Parathyroid adenoma (tissue), 2 donors: ENCODE measurements around the gene RBP4.

Experiments
- H2AFZ ChIP-seq: fragments of 300-600 bp; sonication (generic); one replicate; pipeline ENCODE4 v1.7.0; 2017; ENCODE audit warnings: antibody characterized with exemption, mild to moderate bottlenecking
- H3K27ac ChIP-seq: fragments of 300-600 bp; sonication (generic); one replicate; pipeline ENCODE4 v1.7.0; 2017
- H3K27me3 ChIP-seq: fragments of 300-600 bp; sonication (generic); one replicate; pipeline ENCODE4 v1.7.0; 2017; ENCODE audit warnings: low read length; ENCODE audit not compliant: control insufficient read depth, insufficient read depth
- H3K36me3 ChIP-seq: fragments of 300-600 bp; sonication (generic); one replicate; pipeline ENCODE4 v1.7.0; 2017; ENCODE audit warnings: low read length; ENCODE audit not compliant: control insufficient read depth, insufficient read depth
- H3K4me1 ChIP-seq: fragments of 300-600 bp; sonication (generic); one replicate; pipeline ENCODE4 v1.7.0; 2017; ENCODE audit warnings: control low read depth
- H3K4me2 ChIP-seq: fragments of 300-600 bp; sonication (generic); one replicate; pipeline ENCODE4 v1.7.0; 2017; ENCODE audit warnings: low read length
- H3K4me3 ChIP-seq: fragments of 300-600 bp; sonication (generic); one replicate; pipeline ENCODE4 v1.7.0; 2017; ENCODE audit warnings: low read depth, low read length
- H3K79me2 ChIP-seq: fragments of 300-600 bp; sonication (generic); one replicate; pipeline ENCODE4 v1.7.0; 2017; ENCODE audit warnings: control low read depth
- H3K9ac ChIP-seq: fragments of 300-600 bp; sonication (generic); one replicate; pipeline ENCODE4 v1.7.0; 2017; ENCODE audit warnings: mild to moderate bottlenecking
- H3K9me3 ChIP-seq: fragments of 300-600 bp; sonication (generic); one replicate; pipeline ENCODE4 v1.7.0; 2017; ENCODE audit warnings: low read length; ENCODE audit not compliant: control insufficient read depth
- TF ChIP-seq, protein P1 (sequence below): fragments of 300-600 bp; sonication (generic); IDR thresholded peaks from one replicate; pipeline ENCODE4 v1.7.0; 2017; ENCODE audit warnings: antibody characterized with exemption, mild to moderate bottlenecking
- donor health status: primary hyperparathyroidism.

The RBP4 gene

DNA sequence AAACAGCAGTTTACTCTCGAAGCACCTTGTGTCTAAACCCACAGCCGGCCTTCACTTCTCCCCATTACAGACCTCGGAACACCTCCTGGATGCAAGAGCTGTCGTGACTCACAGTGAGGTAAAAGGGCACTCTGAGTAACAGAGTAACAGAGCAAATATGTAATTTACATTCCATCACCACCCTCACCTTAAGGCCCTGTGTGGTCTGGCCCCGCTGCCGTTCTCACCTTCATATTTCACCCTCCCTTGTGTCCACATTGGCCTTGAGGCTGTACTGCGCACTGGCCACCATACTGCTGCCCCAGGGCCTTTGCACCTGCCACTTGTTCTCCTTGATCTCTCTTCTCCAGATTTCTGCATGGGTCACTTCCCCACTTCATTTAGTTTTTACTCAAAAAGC lies 21.9 kb downstream of the RBP4 start:
- Histone ChIP-seq H3K9ac (no peak overlapping the region), H3K4me1 (no peaks in the 10 kb centered on the region), H2AFZ (no peak overlapping the region), H3K9me3 (no peaks in the 10 kb centered on the region), H3K4me3 (no peak overlapping the region), H3K79me2 (no peaks in the 10 kb centered on the region), H3K36me3 (no peaks in the 10 kb centered on the region), H3K27me3 (no peaks in the 10 kb centered on the region), H3K27ac (no peak overlapping the region), H3K4me2 (no peak overlapping the region)
- TF ChIP-seq, protein P1, sequence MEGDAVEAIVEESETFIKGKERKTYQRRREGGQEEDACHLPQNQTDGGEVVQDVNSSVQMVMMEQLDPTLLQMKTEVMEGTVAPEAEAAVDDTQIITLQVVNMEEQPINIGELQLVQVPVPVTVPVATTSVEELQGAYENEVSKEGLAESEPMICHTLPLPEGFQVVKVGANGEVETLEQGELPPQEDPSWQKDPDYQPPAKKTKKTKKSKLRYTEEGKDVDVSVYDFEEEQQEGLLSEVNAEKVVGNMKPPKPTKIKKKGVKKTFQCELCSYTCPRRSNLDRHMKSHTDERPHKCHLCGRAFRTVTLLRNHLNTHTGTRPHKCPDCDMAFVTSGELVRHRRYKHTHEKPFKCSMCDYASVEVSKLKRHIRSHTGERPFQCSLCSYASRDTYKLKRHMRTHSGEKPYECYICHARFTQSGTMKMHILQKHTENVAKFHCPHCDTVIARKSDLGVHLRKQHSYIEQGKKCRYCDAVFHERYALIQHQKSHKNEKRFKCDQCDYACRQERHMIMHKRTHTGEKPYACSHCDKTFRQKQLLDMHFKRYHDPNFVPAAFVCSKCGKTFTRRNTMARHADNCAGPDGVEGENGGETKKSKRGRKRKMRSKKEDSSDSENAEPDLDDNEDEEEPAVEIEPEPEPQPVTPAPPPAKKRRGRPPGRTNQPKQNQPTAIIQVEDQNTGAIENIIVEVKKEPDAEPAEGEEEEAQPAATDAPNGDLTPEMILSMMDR = no peak

- TF ChIP-seq, protein P1 = no peak
- Histone ChIP-seq H2AFZ (no peak overlapping the region), H3K9me3 (no peaks in the 10 kb centered on the region), H3K27ac (no peak overlapping the region), H3K4me1 (no peaks in the 10 kb centered on the region), H3K27me3 (no peaks in the 10 kb centered on the region), H3K4me2 (no peak overlapping the region), H3K9ac (no peak overlapping the region), H3K36me3 (no peaks in the 10 kb centered on the region), H3K79me2 (no peaks in the 10 kb centered on the region), H3K4me3 (no peak overlapping the region)
Measured at GRCh38 chr10:93577565-93577964, 23.5 kb downstream of the RBP4 start.

GRCh38 chr10:93576888-93577287 lies 24.1 kb downstream of the RBP4 start:
- Histone ChIP-seq H3K4me3 (no peak overlapping the region), H3K27ac (no peak overlapping the region), H3K4me1 (no peaks in the 10 kb centered on the region), H3K79me2 (no peaks in the 10 kb centered on the region), H3K9me3 (no peaks in the 10 kb centered on the region), H2AFZ (no peak overlapping the region), H3K9ac (no peak overlapping the region), H3K36me3 (no peaks in the 10 kb centered on the region), H3K4me2 (no peak overlapping the region), H3K27me3 (no peaks in the 10 kb centered on the region)
- TF ChIP-seq, protein P1 = no peak

GRCh38 chr10:93573924-93574323 lies 27.1 kb downstream of the RBP4 start:
- H3K36me3 ChIP-seq = no peaks in the 10 kb centered on the region
- no peak overlapping the region for H3K27ac ChIP-seq
- no peak overlapping the region for H2AFZ ChIP-seq
- no peak overlapping the region for H3K4me3 ChIP-seq
- H3K4me2 ChIP-seq = no peak overlapping the region
- no peaks in the 10 kb centered on the region for H3K79me2 ChIP-seq
- H3K9ac ChIP-seq = no peak overlapping the region
- H3K27me3 ChIP-seq = no peaks in the 10 kb centered on the region
- no peaks in the 10 kb centered on the region for H3K4me1 ChIP-seq
- TF ChIP-seq, protein P1 = no peak
- H3K9me3 ChIP-seq = no peaks in the 10 kb centered on the region

DNA sequence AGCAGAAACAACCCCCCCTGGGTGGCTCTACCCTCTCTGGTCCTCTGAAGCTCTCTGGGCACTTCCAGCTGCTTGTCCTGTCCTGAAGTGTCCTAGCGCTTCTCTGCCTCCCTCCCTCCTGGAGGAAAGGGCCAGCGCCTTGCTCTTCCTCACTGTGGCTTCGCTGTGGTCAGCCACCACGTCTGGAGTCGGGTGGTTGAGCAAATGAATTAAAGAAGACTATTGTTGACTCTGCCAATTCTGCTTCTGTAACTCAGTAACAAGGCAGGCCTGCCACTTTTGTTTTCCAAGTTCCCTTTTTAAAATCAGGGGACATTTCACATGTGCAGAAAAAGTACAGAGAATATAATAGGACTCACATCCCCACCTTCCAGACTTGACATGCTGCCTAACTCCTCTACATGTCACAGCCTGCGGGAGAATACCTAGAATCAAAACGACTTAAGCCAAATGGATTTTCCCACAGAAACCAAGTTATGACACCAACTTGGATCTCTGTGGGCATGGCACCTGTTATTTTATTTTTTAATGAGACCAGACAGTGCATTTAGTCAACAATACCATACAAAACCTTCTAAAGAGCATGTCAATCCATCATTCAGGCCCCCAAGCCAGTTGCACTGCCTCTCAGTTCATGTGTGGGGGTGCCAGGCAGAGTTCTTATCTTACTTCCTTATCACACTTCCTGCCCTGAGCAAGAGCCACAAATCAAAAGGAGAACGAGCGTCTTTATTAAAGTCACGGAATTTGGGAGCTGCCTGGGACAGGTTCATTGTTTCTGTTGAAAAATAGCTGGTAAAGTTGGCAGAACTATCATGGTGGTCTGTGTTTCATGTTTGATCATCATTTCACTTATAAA lies 27.8 kb downstream of the RBP4 start:
- TF ChIP-seq, protein P1 = no peak

More for the DNA sequence above, 27.8 kb downstream of the RBP4 start:
- H3K36me3 ChIP-seq = no peaks in the 10 kb centered on the region
- H3K4me3 ChIP-seq = no peak overlapping the region
- H3K27me3 ChIP-seq = no peaks in the 10 kb centered on the region
- no peak overlapping the region for H3K27ac ChIP-seq
- H3K4me2 ChIP-seq = no peak overlapping the region
- H3K79me2 ChIP-seq = no peaks in the 10 kb centered on the region
- no peaks in the 10 kb centered on the region for H3K9me3 ChIP-seq
- no peak overlapping the region for H2AFZ ChIP-seq
- no peaks in the 10 kb centered on the region for H3K4me1 ChIP-seq
- no peak overlapping the region for H3K9ac ChIP-seq
